Sigmoid colon (tissue), 4 donors: ENCODE measurements around the gene PTRHD1.

Experiments
- CTCF ChIP-seq, 4 experiments: fragments of 450-650 bp in 3 of 4; fragments of 200-600 bp in 1 of 4; IDR thresholded peaks; one replicate each; pipeline ENCODE4 v1.5.1; 2016 to 2019; ENCODE audit warnings: antibody characterized with exemption in 4 of 4, mild to moderate bottlenecking in 3 of 4, moderate library complexity in 2 of 4
- EP300 ChIP-seq, 4 donors: sonication (generic); formaldehyde crosslinking; IDR thresholded peaks; one replicate each; pipeline ENCODE4 v1.6.1; 2017; ENCODE audit warnings: antibody characterized with exemption in 4 of 4
- POLR2A ChIP-seq, 2 donors: fragments of 450-650 bp; IDR thresholded peaks; one replicate each; pipeline ENCODE4 v1.6.1; 2016; ENCODE audit warnings: antibody characterized with exemption in 2 of 2, mild to moderate bottlenecking in 2 of 2, moderate library complexity in 2 of 2

GRCh38 chr2:24756789-24757188 is 36.4 kb downstream of the PTRHD1 start:
- no peak for TF ChIP-seq CTCF (IDR thresholded peaks at IDR 0.05)
- TF ChIP-seq EP300 (IDR thresholded peaks at IDR 0.05) = no peak
- no peak for TF ChIP-seq POLR2A (IDR thresholded peaks at IDR 0.05)
